Stomach (tissue), 9 donors: ENCODE results near the gene CIT. TPM values are rescaled to one million over a fixed set of nuclear protein-coding genes. Genes with fewer than 3 reads are reported as not detected.

Experiments
- DNase-seq, 2 donors: peaks; one replicate each; pipeline versions ENCODE4 v3.0.0 to v3.0.0-alpha.2; 2013 to 2019
- H3K27ac ChIP-seq, 5 donors: fragments of 200-600 bp in 4 of 5; sonication (generic) in 4 of 5; one replicate each; pipeline ENCODE4 v1.5.1; 2013 to 2019; ENCODE audit warnings: mild to moderate bottlenecking in 1 of 5, moderate library complexity in 1 of 5
- H3K27me3 ChIP-seq, 3 donors: fragments of 200-600 bp; sonication (generic); one replicate each; pipeline ENCODE4 v1.5.1; 2017 to 2019; ENCODE audit warnings: mixed run types in 1 of 3
- H3K36me3 ChIP-seq, 4 donors: fragments of 200-600 bp; sonication (generic); 1 replicate in 3 of 4; 2 replicates in 1 of 4; pipeline ENCODE4 v1.5.1; 2016 to 2019
- H3K4me1 ChIP-seq, 4 donors: fragments of 200-600 bp; sonication (generic); one replicate each; pipeline ENCODE4 v1.5.1; 2016 to 2019
- H3K4me3 ChIP-seq, 4 donors: fragments of 200-600 bp; sonication (generic) in 3 of 4; one replicate each; pipeline ENCODE4 v1.5.1; 2016 to 2019; ENCODE audit warnings: mild to moderate bottlenecking in 1 of 4
- H3K9me3 ChIP-seq, 4 donors: fragments of 200-600 bp; sonication (generic); one replicate each; pipeline ENCODE4 v1.5.1; 2016 to 2019
- CTCF ChIP-seq, 7 experiments: fragments of 450-650 bp in 4 of 7; fragments of 200-600 bp in 3 of 7; sonication (generic) in 3 of 7; IDR thresholded peaks; one replicate each; pipeline ENCODE4 v1.5.1; 2016 to 2019; ENCODE audit warnings: antibody characterized with exemption in 7 of 7, control low read depth in 2 of 7, mild to moderate bottlenecking in 1 of 7
- EP300 ChIP-seq: sonication (generic); formaldehyde crosslinking; IDR thresholded peaks from one replicate; pipeline ENCODE4 v1.6.1; 2017; ENCODE audit warnings: antibody characterized with exemption
- POLR2A ChIP-seq, 4 donors: fragments of 450-650 bp; IDR thresholded peaks; one replicate each; pipeline ENCODE4 v1.6.1; 2016; ENCODE audit warnings: antibody characterized with exemption in 4 of 4, control low read depth in 2 of 4, mild to moderate bottlenecking in 1 of 4, moderate library complexity in 1 of 4
- POLR2AphosphoS5 ChIP-seq, 3 donors: sonication (generic); formaldehyde crosslinking; IDR thresholded peaks; one replicate each; pipeline ENCODE4 v1.6.1; 2016; ENCODE audit warnings: antibody characterized with exemption in 3 of 3
- WGBS, 5 donors: extraction: QIAGEN DNeasy Blood & Tissue Kit in 3 of 5; methylation state at CpG; one replicate each; pipeline versions ENCODE4 v1.1.5 to v1.1.7; 2013 to 2018; 5-methylcytosine and 5-hydroxymethylcytosine counted together
- intact Hi-C: fragments of 100-400 bp; cut with DNase I; formaldehyde crosslinking; loops from one replicate; pipeline ENCODE4 v1.15.1; 2023; ENCODE audit warnings: low total_unique reads
- polyA plus RNA-seq, 3 donors: library from polyadenylated mRNA; stranded (reverse); fragments of 200-250 nt; gene quantifications; one replicate each; pipeline ENCODE4 v1.2.3, GENCODE V29; 2013
- total RNA-seq, 5 donors: library from RNA; depleted of rRNA; stranded (reverse); fragments of >200 nt; gene quantifications; one replicate each; pipeline versions ENCODE4 v1.1.0 to v1.2.3, GENCODE V29; 2014 to 2016
- donor health status: healthy with polysubstance abuse.
- donor health status: Bipolar disorder and iron deficiency.
- donor health status: healthy.

Gene CIT
- total and polyA plus RNA-seq, 8 donors, result 2.8 to 164 (median 21.0) TPM

GRCh38 chr12:119687406-119687805, 189.7 kb downstream of the CIT start:
- intact Hi-C loops, result no loop called here
- H3K4me1 ChIP-seq, result peaks cover 8 to 38% (median 29%) of the 10 kb centered on the region in 4 donors
- 79 to 89% (median 84%) methylated on average over 14 of the region's 14 CpGs for WGBS, 5 donors

GRCh38 chr12:119686776-119687175, 190.3 kb downstream of the CIT start:
- Histone ChIP-seq H3K4me1 (peaks cover 5 to 38% (median 29%) of the 10 kb centered on the region in 4 donors), H3K27ac (peak overlapping the region; percentile 10 to 79 (median 63)), H3K9me3 (no peaks in the 10 kb centered on the region), H3K4me3 (no peak overlapping the region), H3K27me3 (no peaks in the 10 kb centered on the region), H3K36me3 (peaks cover 6 to 20% (median 10%) of the 10 kb centered on the region in 4 donors)
- intact Hi-C loops, result no loop called here
- TF ChIP-seq POLR2A (IDR thresholded peaks at IDR 0.05) (no peak), CTCF (IDR thresholded peaks at IDR 0.05) (no peak), POLR2AphosphoS5 (IDR thresholded peaks at IDR 0.05) (no peak), EP300 (no peak)
- DNase-seq, result no peak
- WGBS, 5 donors, result 85 to 92% (median 91%) methylated on average over 13 of the region's 13 CpGs

More at GRCh38 chr12:119687406-119687805, 189.7 kb downstream of the CIT start:
- H3K36me3 ChIP-seq, result peaks cover 0 to 15% (median 5%) of the 10 kb centered on the region in 4 donors
- H3K27me3 ChIP-seq, result no peaks in the 10 kb centered on the region
- H3K9me3 ChIP-seq, result no peaks in the 10 kb centered on the region
- DNase-seq, result peak in 1 of 2 donors; percentile 67
- no peak for TF ChIP-seq POLR2A (IDR thresholded peaks at IDR 0.05)
- no peak overlapping the region for H3K27ac ChIP-seq
- no peak overlapping the region for H3K4me3 ChIP-seq

- intact Hi-C loops, result no loop called here
- WGBS, 5 donors, result 32 to 59% (median 48%) methylated on average over 12 of the region's 12 CpGs
- Histone ChIP-seq H3K9me3 (no peaks in the 10 kb centered on the region), H3K4me1 (peaks cover 8 to 38% (median 28%) of the 10 kb centered on the region in 4 donors), H3K27ac (peak overlapping the region; percentile 10 to 79 (median 63)), H3K27me3 (no peaks in the 10 kb centered on the region), H3K36me3 (peaks cover 10 to 25% (median 14%) of the 10 kb centered on the region in 4 donors), H3K4me3 (no peak overlapping the region)
- TF ChIP-seq CTCF (IDR thresholded peaks at IDR 0.05) (no peak), POLR2AphosphoS5 (IDR thresholded peaks at IDR 0.05) (peak in 2 of 3 donors; percentile 35 to 49), EP300 (no peak), POLR2A (IDR thresholded peaks at IDR 0.05) (no peak)
- peak in 1 of 2 donors; percentile 85 for DNase-seq
Observed at GRCh38 chr12:119686355-119686754, 190.8 kb downstream of the CIT start.

- Histone ChIP-seq H3K9me3 (no peaks in the 10 kb centered on the region), H3K36me3 (peaks cover 20 to 33% (median 24%) of the 10 kb centered on the region in 4 donors), H3K4me1 (peaks cover 12 to 44% (median 27%) of the 10 kb centered on the region in 4 donors), H3K27me3 (no peaks in the 10 kb centered on the region), H3K27ac (peak overlapping the region; percentile 57 to 79 (median 63)), H3K4me3 (no peak overlapping the region)
- TF ChIP-seq POLR2AphosphoS5 (IDR thresholded peaks at IDR 0.05), result no peak
- TF ChIP-seq CTCF (IDR thresholded peaks at IDR 0.05), result no peak
- no peak for TF ChIP-seq EP300
- no peak for TF ChIP-seq POLR2A (IDR thresholded peaks at IDR 0.05)
- intact Hi-C loops, result no loop called here
- WGBS, 5 donors, result 61 to 73% (median 71%) methylated on average over 4 of the region's 4 CpGs
- DNase-seq, result no peak
Observed at GRCh38 chr12:119685375-119685774, 191.7 kb downstream of the CIT start.

- peaks cover 12 to 44% (median 27%) of the 10 kb centered on the region in 4 donors for H3K4me1 ChIP-seq
- H3K9me3 ChIP-seq, result no peaks in the 10 kb centered on the region
- H3K27me3 ChIP-seq, result no peaks in the 10 kb centered on the region
- H3K27ac ChIP-seq, result peak overlapping the region; percentile 41 to 79 (median 63)
- intact Hi-C loops, result no loop called here
- TF ChIP-seq CTCF (IDR thresholded peaks at IDR 0.05), result no peak
- TF ChIP-seq EP300, result no peak
- no peak for TF ChIP-seq POLR2A (IDR thresholded peaks at IDR 0.05)
- no peak for TF ChIP-seq POLR2AphosphoS5 (IDR thresholded peaks at IDR 0.05)
- H3K36me3 ChIP-seq, result peaks cover 25 to 33% (median 26%) of the 10 kb centered on the region in 4 donors
- no peak overlapping the region for H3K4me3 ChIP-seq
- DNase-seq, result no peak
- WGBS, 5 donors, result 39 to 59% (median 48%) methylated on average over 10 of the region's 10 CpGs
Observed at GRCh38 chr12:119684711-119685369, 192.3 kb downstream of the CIT start.
